ENCODE data around the gene PRR23E. TPM values are rescaled to one million over a fixed set of nuclear protein-coding genes. Genes with fewer than 3 reads are reported as not detected.

PRR23E gene
- polyA plus RNA-seq, 1 of the 3 experiments (the other 2 are of a cell fraction): not detected

GRCh38 chr3:127196466-127197299 is 3.8 kb downstream of the PRR23E start:
- 68% methylated on average over 7 of the region's 15 CpGs for WGBS (ENCODE audit: low lambda C conversion rate)
- Histone ChIP-seq H3F3A (replicated peaks; ENCODE audit: insufficient read depth) (no peaks in the 10 kb centered on the region), H3K79me2 (ENCODE audit: insufficient read depth) (no peaks in the 10 kb centered on the region), H3K4me3 (ENCODE audit: low read depth in 2 of 2, low read length in 1 of 2) (no peak overlapping the region), H4K20me1 (ENCODE audit: insufficient read depth) (no peaks in the 10 kb centered on the region), H3K9me2 (no peaks in the 10 kb centered on the region), H3K36me3 (replicated peaks in 1 of 2; ENCODE audit: control insufficient read depth in 1 of 2, insufficient read depth in 2 of 2, low read length in 1 of 2) (no peaks in the 10 kb centered on the region), H3K4me2 (no peak overlapping the region), H3K27ac (ENCODE audit: low read depth in 2 of 2, low read length in 1 of 2) (no peak overlapping the region), H3K9ac (no peak overlapping the region), H3K27me3 (ENCODE audit: insufficient read depth) (no peaks in the 10 kb centered on the region; the same call in 1 of the 2 replicates), H3K4me1 (ENCODE audit: control insufficient read depth in 1 of 2, insufficient read depth in 2 of 2, low read depth in 1 of 2, low read length in 1 of 2) (peaks cover 0 to 4% of the 10 kb centered on the region in 2 experiments; a peak in 1 of 4 replicates), H2AFZ (ENCODE audit: low read depth) (no peak overlapping the region), H3K9me3 (no peaks in the 10 kb centered on the region)
- TF ChIP-seq USF2 (IDR thresholded peaks at IDR 0.05; ENCODE audit: borderline replicate concordance, low read depth, low read length) (no peak), SMC3 (IDR thresholded peaks at IDR 0.05; ENCODE audit: low read depth, low read length) (no peak), GATA2 (CRISPR knock-in tag; IDR thresholded peaks at IDR 0.05) (no peak), GABPA (IDR thresholded peaks at IDR 0.05; ENCODE audit: low read depth) (no peak), SIN3A (IDR thresholded peaks at IDR 0.05; ENCODE audit: borderline replicate concordance, low read depth, low read length) (no peak), RXRA (IDR thresholded peaks at IDR 0.05; ENCODE audit: borderline replicate concordance, low read depth) (no peak), NRF1 (IDR thresholded peaks at IDR 0.05; ENCODE audit: low read depth, low read length) (no peak), TAF1 (IDR thresholded peaks at IDR 0.05; ENCODE audit: borderline replicate concordance, low read depth, low read length) (no peak), CTCF (IDR thresholded peaks at IDR 0.05) (no peak), USF1 (IDR thresholded peaks at IDR 0.05; ENCODE audit: borderline replicate concordance, low read depth) (no peak), MXI1 (IDR thresholded peaks at IDR 0.05; ENCODE audit: low read depth, low read length) (no peak), EP300 (IDR thresholded peaks at IDR 0.05; ENCODE audit: borderline replicate concordance in 1 of 2, low read depth in 1 of 2, low read length in 1 of 2) (no peak)
- TF ChIP-seq, protein P1, sequence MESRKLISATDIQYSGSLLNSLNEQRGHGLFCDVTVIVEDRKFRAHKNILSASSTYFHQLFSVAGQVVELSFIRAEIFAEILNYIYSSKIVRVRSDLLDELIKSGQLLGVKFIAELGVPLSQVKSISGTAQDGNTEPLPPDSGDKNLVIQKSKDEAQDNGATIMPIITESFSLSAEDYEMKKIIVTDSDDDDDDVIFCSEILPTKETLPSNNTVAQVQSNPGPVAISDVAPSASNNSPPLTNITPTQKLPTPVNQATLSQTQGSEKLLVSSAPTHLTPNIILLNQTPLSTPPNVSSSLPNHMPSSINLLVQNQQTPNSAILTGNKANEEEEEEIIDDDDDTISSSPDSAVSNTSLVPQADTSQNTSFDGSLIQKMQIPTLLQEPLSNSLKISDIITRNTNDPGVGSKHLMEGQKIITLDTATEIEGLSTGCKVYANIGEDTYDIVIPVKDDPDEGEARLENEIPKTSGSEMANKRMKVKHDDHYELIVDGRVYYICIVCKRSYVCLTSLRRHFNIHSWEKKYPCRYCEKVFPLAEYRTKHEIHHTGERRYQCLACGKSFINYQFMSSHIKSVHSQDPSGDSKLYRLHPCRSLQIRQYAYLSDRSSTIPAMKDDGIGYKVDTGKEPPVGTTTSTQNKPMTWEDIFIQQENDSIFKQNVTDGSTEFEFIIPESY (IDR thresholded peaks at IDR 0.05; ENCODE audit: borderline replicate concordance, low read depth): no peak
- ChIA-PET CTCF (no interaction called here), POLR2A (no interaction called here)
- no peak for DNase-seq

Data from SK-N-SH (cell line).